HG03139 (cell line): ENCODE results near the gene SLC25A45.

Experiments used
- ATAC-seq: cut with Tn5 transposase; IDR thresholded peaks from one replicate; pipeline ENCODE4 v1.9.1; 2021; ENCODE audit not compliant: unreplicated experiment

SLC25A45 gene, protein sequence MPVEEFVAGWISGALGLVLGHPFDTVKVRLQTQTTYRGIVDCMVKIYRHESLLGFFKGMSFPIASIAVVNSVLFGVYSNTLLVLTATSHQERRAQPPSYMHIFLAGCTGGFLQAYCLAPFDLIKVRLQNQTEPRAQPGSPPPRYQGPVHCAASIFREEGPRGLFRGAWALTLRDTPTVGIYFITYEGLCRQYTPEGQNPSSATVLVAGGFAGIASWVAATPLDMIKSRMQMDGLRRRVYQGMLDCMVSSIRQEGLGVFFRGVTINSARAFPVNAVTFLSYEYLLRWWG

DNA sequence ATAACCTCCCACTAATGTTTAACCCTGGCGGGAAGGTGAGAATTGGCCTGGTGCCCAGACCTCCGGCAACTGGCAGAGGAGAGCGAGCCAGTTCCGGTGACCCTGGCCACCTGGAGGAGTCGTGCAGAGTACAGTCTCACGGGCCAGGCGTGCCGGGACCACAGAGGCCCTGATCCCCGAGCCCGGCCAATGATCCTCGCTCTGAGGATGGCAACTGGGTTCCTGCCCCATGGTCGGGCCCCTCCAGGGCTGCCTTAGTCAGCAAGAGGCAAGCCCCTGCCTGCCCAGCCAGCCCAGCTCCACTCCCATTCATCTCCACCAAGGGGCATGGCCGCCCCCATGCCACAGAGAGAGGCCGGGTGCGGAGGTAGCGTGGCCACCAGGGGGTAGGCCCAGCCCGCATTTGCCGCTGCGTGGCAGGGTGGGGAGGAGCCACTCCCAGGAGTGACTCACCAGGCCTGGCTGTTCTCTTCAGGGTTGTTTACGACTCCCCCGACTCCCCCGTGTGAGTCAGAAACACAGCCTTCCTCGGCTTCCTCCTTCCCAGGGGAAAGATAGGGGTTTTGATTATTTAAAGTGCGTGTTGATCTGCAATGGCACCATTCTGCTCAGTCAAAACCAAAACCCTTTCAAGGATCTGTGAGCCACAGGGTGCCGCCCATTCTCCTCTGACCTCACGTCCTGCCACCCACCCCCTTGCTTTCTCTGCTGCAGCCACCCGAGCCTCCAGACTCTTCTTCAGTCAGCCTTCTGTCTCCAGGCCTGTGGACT lies at the start of gene SLC25A45:
Gene SLC25A45 (minus strand): TSS at position 614 of the 771 bp plus-strand sequence. CDS start 695 bp downstream, outside the sequence.
- ATAC-seq, result peak; percentile 40

DNA sequence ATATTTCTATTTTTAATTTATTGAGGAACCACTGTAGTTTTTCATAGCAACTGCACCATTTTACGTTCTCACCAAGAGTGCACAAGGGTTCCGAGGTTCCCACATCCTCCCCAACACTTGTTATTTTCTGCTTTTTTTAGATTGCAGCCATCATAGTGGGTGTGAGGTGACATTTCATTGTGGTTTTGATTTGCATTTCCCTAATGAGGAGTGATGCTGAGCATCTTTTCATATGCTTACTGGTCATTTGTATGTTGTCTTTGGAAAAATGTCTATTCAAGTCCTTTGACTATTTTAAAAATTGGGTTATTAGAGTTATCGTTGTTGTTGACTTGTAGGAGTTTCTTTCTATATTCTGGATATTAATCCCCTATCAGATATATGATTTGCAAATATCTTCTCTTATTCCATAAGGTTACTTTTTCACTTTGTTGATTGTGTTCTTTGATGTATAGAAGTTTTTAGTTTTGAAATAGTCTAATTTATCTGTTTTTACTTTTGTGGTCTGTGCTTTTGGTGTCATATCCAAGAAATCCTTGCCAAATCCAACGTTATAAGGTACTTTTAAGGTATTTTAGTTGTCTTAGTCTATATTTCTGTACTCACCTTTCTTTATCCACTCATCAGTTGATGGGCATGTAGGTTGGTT lies 49.1 kb upstream of the SLC25A45 start:
- no peak for ATAC-seq

DNA sequence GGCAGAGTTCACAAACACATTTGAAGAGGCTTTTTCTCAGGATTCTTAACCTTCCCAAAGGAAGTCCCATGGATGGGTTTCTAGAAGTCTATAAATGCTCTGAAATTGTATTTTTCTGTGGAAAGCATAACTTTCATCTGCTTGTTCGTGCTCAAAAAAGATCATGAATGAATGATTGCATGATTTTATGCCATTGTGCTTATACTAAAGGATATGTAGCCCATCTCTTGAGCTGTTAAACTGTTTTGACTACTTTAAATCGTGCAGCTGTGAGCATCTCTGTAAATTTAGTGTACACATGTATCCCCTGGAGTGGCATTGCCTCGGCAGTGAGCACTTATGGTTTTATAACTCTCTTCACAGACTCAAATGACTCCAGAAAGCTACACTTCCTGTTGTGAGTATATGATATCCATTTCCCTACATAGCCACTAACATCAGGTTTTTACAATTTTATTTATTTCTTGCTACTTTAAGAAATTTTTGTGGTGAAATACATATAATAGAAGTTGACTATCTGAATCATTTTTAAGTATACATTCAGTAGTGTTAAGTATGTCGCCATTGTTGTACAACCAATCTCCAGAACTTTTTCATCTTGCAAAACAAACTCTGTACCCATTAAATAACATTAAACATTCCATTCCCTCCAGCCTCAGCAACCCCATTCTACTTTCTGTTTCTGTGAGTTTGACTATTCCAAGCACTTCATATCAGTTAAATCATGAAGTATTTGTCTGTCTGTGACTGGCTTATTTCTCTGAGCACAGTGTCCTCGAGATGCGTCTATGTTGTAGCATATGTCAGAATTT lies 48.2 kb upstream of the SLC25A45 start:
- ATAC-seq, result no peak

DNA sequence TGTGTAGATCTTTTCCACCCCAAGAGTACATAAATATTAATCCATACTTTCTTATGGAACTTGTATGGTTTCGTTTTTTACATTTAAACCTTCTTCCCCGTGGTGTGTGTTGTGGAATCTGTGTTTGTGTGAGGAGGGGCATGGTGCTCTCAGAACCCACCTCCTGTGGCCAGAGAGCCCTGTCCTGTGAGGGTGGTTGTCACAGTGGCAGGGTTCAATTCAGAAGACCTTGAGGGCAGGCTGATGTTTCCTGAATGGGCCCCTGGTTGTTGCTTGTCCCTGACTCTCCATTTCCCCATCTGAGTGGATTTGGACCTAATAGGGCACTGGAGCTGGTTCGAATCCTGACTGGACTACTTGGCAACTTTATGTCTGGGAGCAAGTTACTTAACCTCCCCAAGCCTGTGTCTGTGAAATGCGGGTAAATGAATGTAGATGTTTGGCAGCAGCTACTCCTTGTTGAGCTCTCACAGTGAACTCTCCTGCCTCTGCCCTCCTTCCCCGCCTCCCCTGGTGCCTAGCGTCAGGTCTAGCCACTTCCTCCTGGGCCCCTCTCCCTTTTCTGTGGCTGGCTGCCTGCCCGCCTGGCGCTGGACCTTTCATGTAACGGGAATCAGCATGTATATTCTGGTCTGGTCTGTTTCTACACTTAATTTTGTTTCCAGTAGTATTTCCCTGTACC lies 47.4 kb upstream of the SLC25A45 start:
- ATAC-seq, result no peak

DNA sequence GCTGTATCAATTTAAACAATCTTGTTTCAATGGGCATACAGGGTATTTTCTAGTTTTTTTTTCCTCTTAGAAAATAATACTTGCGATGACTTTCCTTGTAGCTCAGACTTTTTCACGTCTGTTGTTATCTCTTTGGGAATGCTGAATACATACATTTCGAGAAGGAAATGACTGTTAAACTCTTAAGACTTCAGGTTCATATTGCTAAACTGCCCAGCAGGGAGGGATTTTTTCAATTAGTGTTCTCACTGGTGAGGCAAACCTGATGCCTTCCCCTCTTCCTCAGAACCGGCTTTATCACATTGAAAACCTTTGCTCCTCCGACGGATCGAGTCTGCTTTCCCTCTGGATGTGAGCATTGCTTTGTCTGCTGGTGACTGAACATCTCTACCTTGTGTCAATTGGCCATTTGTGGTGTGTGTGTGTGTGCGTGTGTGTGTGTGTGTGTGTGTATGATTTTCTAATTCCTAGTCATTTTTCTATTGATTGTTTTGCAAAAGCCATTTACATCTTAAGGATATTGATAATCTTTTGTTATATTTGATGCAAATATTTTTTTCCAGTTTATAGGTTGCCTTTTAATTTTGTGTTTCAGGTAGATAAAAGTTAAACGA lies 46.7 kb upstream of the SLC25A45 start:
- no peak for ATAC-seq

DNA sequence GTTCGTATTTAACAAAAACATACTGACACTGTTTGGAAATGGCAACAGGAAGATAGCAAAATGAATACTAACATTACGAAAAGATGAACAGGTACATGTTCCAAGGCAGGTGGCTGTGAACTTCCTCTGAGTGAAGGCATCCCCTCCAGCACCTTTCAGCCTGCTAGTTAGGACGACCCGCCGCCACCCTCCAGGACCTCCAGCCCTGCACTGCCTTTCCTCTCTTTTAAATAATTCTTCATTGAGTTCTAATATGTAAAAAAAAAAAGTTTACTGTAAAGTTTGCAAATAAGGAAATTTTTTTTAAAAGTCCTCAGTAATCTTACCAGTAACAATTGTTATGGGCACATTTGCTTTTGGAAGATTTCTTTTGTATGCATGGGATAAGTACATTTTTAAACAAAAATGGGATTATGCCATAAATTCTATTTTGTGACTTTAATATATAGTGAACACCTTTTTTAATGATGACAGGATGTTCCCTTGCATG lies 46.2 kb upstream of the SLC25A45 start:
- ATAC-seq, result no peak

DNA sequence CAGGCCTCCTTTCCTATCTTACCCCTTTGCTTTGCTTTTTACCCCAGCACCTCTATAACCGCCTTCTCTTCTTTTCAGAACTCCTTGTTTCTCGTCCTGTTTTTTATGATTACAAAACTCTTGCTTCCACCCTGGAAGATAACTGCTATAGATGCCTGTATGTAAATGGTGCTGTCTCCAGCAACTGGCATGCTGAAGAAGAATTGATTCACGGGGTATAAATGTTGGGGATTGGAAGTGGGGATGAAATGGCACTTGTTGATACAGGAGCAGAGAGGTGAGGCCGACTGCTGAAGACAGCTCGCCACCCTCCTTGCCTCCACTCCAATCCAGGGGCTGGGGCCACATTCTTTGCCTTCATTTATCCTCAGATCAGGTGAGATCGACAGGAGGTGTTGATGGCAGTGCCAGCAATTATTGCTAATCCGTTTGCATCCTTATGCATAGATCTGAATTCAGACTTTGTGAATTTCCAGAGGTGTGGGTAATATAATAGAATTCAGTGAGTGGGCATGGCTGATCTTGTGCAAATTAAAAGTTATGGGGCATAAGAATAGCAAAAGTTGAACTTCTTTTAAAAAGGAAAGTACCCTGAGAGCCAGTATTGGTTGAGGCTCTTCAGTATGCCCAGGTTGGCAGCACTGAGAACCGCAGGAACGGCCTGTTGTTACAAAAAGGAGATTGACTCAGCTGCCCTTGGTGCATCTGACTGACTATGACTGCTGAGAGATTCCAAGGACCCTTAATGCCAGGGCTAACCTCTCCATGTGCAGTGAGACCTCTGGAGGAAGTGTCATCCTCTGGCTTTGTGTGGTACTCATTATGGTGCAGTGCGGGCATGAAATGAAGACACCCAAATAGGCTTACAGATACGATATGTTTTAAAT lies 45.5 kb upstream of the SLC25A45 start:
- no peak for ATAC-seq

DNA sequence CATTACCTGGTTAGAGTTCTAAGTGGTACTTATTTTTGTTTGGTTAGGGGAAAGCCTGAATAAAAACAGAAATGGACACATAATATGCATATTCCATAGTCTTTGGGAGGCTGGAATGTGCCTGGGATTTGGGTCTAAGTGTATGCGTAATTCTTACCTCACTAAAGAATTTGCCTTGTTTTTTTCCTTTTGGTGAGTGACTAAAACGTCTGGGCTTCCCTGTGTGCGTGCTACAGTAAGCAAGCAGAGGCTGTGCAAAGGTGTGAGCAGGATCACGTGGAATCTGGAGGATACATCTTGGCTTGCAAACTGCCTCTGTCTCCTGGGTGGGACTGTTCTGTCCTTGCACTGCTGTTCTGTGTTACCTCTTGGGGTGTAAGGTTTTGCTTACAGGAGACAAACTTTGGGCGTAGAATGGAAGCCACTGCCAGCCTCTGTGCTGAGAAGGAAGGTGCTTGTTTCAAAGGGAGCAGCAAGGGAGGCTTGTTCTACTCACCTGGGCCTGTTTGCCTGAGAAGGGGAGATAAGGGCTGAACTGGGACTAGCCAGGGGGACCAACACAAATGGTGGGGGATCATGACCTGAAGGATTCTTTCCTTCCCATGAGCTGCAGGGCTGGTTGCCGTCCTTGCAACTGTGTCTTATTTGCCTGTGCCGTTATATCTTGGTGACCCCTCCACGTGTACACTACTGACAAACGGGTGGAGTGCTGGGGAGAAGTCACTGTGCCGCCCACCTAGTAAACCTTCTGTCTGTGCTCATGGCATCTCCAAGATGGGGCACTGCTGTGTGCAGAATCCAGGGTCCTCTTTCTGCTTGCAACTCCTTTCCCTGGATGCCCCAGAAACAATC lies 44.6 kb upstream of the SLC25A45 start:
- no peak for ATAC-seq

DNA sequence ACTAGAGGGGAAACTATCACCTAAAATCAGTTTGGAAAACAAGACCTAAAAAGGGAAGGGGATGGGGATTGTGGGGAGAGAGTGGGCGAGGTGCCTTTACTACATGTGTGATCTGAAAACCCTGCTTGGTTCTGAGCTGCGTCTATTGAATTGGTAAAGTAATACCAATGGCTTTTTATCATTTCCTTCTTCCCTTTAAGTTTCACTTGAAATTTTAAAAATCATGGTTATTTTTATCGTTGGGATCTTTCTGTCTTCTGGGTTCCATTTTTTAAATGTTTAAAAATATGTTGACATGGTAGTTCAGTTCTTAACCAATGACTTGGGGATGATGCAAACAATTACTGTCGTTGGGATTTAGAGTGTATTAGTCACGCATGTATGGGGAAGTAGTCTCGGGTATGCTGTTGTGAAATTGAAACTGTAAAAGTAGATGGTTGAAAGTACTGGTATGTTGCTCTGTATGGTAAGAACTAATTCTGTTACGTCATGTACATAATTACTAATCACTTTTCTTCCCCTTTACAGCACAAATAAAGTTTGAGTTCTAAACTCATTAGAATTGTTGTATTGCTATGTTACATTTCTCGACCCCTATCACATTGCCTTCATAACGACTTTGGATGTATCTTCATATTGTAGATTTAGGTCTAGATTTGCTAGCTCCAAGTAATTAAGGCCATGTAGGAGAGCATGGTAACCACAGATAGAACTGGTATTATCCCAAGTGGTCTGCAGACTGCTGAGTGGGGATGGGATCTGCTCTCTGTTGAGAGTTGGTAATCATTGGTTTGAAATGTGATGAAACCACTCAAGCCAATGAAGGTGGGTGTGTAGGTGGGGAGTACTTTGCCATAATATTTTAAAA lies 43.8 kb upstream of the SLC25A45 start:
- ATAC-seq, result no peak

DNA sequence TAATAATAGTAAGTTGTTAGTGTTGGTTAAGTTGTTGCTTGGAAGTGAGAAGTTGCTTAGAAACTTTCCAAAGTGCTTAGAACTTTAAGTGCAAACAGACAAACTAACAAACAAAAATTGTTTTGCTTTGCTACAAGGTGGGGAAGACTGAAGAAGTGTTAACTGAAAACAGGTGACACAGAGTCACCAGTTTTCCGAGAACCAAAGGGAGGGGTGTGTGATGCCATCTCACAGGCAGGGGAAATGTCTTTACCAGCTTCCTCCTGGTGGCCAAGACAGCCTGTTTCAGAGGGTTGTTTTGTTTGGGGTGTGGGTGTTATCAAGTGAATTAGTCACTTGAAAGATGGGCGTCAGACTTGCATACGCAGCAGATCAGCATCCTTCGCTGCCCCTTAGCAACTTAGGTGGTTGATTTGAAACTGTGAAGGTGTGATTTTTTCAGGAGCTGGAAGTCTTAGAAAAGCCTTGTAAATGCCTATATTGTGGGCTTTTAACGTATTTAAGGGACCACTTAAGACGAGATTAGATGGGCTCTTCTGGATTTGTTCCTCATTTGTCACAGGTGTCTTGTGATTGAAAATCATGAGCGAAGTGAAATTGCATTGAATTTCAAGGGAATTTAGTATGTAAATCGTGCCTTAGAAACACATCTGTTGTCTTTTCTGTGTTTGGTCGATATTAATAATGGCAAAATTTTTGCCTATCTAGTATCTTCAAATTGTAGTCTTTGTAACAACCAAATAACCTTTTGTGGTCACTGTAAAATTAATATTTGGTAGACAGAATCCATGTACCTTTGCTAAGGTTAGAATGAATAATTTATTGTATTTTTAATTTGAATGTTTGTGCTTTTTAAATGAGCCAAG lies 42.9 kb upstream of the SLC25A45 start:
- no peak for ATAC-seq

DNA sequence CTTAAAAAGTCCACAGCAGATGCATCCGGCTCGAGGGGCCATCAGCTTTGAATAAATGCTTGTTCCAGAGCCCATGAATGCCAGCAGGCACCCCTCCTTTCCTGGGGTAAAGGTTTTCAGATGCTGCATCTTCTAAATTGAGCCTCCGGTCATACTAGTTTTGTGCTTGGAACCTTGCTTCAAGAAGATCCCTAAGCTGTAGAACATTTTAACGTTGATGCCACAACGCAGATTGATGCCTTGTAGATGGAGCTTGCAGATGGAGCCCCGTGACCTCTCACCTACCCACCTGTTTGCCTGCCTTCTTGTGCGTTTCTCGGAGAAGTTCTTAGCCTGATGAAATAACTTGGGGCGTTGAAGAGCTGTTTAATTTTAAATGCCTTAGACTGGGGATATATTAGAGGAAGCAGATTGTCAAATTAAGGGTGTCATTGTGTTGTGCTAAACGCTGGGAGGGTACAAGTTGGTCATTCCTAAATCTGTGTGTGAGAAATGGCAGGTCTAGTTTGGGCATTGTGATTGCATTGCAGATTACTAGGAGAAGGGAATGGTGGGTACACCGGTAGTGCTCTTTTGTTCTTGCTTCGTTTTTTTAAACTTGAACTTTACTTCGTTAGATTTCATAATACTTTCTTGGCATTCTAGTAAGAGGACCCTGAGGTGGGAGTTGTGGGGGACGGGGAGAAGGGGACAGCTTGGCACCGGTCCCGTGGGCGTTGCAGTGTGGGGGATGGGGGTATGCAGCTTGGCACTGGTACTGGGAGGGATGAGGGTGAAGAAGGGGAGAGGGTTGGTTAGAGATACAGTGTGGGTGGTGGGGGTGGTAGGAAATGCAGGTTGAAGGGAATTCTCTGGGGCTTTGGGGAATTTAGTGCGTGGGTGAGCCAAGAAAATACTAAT lies 42.0 kb upstream of the SLC25A45 start:
- ATAC-seq, result no peak

DNA sequence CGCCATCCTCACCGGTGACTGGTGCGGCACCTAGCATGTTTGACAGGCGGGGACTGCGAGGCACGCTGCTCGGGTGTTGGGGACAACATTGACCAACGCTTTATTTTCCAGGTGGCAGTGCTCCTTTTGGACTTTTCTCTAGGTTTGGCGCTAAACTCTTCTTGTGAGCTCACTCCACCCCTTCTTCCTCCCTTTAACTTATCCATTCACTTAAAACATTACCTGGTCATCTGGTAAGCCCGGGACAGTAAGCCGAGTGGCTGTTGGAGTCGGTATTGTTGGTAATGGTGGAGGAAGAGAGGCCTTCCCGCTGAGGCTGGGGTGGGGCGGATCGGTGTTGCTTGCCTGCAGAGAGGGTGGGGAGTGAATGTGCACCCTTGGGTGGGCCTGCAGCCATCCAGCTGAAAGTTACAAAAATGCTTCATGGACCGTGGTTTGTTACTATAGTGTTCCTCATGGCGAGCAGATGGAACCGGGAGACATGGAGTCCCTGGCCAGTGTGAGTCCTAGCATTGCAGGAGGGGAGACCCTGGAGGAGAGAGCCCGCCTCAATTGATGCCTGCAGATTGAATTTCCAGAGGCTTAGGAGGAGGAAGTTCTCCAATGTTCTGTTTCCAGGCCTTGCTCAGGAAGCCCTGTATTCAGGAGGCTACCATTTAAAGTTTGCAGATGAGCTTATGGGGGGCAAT lies 41.2 kb upstream of the SLC25A45 start:
- no peak for ATAC-seq

DNA sequence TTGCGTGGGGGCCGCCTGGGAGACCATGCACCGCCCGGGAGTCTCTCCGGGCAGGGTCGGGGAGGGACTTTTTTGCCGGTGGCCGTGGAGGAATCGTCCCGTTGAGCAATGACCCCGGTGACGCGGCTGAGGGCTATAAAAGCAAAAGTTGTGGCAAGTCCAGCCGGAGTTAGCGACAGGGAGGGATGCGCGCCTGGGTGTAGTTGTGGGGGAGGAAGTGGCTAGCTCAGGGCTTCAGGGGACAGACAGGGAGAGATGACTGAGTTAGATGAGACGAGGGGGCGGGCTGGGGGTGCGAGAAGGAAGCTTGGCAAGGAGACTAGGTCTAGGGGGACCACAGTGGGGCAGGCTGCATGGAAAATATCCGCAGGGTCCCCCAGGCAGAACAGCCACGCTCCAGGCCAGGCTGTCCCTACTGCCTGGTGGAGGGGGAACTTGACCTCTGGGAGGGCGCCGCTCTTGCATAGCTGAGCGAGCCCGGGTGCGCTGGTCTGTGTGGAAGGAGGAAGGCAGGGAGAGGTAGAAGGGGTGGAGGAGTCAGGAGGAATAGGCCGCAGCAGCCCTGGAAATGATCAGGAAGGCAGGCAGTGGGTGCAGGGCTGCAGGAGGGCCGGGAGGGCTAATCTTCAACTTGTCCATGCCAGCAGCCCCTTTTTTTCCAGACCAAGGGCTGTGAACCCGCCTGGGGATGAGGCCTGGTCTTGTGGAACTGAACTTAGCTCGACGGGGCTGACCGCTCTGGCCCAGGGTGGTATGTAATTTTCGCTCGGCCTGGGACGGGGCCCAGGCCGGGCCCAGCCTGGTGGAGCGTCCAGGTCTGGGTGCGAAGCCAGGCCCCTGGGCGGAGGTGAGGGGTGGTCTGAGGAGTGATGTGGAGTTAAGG lies 40.4 kb upstream of the SLC25A45 start, which contains the start of gene NEAT1:
Gene NEAT1 (plus strand): TSS at position 166 of the 883 bp plus-strand sequence.
- ATAC-seq, result no peak
